GM12891 (cell line): ENCODE data around the gene NRXN2.

Experiments used
- DNase-seq: peaks from one replicate; pipeline ENCODE4 v3.0.0; 2011; ENCODE audit warnings: low spot score; ENCODE audit not compliant: insufficient read length
- FAIRE-seq: peaks from 2 replicates; lab custom pipeline; 2011; peaks lifted over from hg19 to GRCh38; lab: Jason Lieb, UNC
- PAX5 ChIP-seq: IDR thresholded peaks from 2 replicates; pipeline ENCODE4 v1.6.1; 2011; ENCODE audit warnings: low read length, moderate library complexity, mild to moderate bottlenecking; ENCODE audit not compliant: insufficient read depth, severe bottlenecking
- POLR2A ChIP-seq: IDR thresholded peaks from 2 replicates; pipeline ENCODE4 v1.6.1; 2011; ENCODE audit warnings: low read depth, low read length, control low read depth
- POLR2AphosphoS5 ChIP-seq: IDR thresholded peaks from 2 replicates; pipeline ENCODE4 v1.6.1; 2011; ENCODE audit warnings: low read depth, low read length, control low read depth
- POU2F2 ChIP-seq: IDR thresholded peaks from 2 replicates; pipeline ENCODE4 v1.6.1; 2011; ENCODE audit warnings: low read depth, mild to moderate bottlenecking, control low read depth, low read length, moderate library complexity
- SPI1 ChIP-seq: IDR thresholded peaks from 2 replicates; pipeline ENCODE4 v1.6.1; 2011; ENCODE audit warnings: low read depth, low read length, control low read depth
- TAF1 ChIP-seq: IDR thresholded peaks from 2 replicates; pipeline ENCODE4 v1.6.1; 2011; ENCODE audit warnings: low read depth, low read length, control low read depth

The NRXN2 gene

DNA sequence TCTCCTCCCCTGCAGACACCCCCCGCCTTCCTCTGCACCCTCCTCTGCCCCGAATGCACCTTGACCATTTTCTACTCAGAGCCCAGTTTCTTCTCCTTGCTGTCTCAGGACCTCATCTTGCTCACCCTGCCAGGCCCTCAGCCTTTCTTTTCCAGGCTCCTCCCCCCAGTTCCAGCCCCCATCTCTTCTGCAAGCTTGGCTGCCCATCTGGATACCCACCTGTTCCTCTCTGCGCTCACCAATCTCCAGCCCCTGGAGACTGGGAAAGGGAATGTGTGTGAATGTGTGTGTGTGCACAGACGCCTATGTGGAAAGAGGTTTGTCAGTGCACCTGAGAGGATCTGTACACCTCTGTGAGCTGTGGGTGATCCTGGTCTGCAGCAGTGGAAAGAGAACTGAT is 95.6 kb downstream of the NRXN2 start:
- TF ChIP-seq POLR2AphosphoS5: no peak
- TF ChIP-seq TAF1: no peak
- TF ChIP-seq SPI1: no peak
- no peak for TF ChIP-seq PAX5
- TF ChIP-seq POLR2A: no peak
- no peak for TF ChIP-seq POU2F2
- FAIRE-seq (no peak), DNase-seq (no peak)

DNA sequence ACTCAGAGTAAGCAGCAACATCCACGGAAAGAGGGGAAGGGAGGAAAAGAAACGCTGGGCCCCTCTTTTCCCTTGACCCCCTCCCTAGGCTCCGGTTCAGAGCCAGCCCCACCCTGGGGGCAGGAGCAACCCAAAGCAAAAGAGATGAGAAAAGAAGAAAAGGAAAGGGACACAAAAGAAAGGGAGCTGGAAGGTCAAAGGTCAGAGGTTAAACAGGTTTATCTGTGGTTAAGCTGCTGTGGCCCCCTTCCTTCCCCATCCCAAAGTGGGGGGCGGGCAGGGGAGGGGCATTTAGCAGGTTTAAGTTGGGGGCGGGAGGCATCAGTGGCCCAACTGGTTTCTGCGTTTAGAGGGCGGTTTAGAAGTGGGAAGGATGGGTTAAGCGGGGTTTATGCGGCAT is 96.4 kb downstream of the NRXN2 start:
- no peak for TF ChIP-seq TAF1
- no peak for TF ChIP-seq POLR2A
- TF ChIP-seq POU2F2: no peak
- TF ChIP-seq SPI1: no peak
- no peak for DNase-seq
- no peak for FAIRE-seq

DNA sequence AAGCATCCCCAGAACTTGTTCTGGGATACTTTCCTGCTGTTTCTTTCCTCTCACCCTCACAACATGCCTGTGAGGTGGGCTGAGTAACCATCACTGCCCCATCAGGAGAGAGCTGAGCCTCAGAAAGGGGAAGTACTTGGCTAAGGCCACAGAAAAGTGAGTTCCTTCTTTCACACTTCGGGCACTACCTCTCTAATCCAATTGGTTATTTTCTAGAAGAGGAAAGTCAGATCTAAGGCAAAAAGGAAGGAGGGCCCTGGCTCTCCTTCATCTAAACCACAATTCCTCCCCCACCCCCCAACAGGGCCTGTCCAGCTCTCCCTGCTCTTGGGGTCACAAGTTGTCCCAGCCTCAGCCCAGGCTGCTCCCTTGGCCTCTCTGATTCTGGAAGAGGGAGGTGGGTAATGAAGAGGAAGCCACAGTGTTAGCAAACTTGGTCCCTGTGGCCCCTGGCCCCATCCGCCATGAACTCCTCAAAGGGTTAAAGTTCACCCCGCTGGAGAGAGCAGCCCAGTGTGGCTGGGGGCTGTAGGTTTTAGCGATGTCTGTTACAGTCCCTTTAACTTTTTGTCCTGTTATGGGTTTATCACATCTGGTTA is 98.0 kb downstream of the NRXN2 start:
- DNase-seq: no peak
- FAIRE-seq: no peak
- TF ChIP-seq POU2F2: no peak
- TF ChIP-seq SPI1: peak; percentile 66
- no peak for TF ChIP-seq TAF1
- no peak for TF ChIP-seq POLR2AphosphoS5
- no peak for TF ChIP-seq PAX5
- no peak for TF ChIP-seq POLR2A

DNA sequence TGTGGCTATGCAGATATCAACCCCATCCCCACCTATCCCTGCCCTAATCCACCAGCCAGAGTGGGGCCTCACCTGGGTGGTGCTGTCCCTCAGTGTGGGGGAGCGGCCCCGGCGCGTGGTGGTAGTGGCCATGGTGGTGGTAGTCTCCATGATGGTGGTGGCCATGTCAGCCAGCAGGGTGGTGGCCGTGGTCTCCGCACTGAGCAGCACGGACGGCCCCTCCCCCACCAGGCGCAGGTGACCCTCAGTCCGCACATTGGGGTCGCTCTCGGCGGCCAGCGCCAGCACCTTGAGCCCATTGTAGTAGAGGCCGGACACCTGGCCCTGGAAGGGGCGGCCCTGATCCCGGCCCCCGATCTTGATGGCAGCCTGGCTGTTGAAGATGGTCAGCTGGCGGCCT is 100.3 kb downstream of the NRXN2 start:
- DNase-seq: no peak
- no peak for TF ChIP-seq POU2F2
- FAIRE-seq: no peak

DNA sequence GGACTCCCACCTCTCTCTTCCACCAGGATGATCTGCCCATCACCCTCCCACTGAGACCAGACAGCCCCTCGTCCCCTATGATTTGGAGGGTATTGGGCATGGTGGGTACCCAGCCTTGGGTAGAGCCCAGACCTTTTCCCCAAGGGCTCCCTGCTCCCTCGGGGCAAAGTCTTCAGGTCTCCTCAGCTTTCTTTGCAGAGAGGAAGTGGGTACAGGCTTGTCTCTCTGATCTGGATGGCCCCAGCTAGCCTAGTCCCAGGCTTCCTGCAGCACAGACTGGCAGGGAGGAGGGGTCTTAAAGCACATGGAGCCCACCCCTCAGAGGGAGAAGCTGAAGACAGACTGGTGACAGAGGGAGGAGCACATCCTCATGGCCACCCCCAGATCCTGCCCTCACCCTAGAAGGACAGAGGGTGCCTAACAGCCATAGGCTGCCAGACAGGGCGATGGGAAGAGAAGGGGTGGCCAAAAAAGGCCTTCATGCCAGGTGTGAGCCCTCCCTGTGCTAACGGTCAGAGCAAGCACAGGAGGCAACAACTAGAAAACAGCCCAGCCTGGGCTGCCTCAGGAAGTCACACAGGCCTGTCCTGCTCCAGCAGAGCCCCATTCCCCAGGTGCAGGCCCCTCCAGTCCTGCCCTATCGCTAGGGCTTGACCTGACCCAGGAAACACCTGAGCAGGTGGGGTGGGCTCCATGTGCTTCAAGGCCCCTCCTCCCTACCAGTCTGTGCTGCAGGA is 101.5 kb downstream of the NRXN2 start:
- FAIRE-seq (no peak), DNase-seq (no peak)
- TF ChIP-seq PAX5 (no peak), POLR2AphosphoS5 (no peak), POLR2A (no peak), POU2F2 (no peak), SPI1 (peak; percentile 42)

DNA sequence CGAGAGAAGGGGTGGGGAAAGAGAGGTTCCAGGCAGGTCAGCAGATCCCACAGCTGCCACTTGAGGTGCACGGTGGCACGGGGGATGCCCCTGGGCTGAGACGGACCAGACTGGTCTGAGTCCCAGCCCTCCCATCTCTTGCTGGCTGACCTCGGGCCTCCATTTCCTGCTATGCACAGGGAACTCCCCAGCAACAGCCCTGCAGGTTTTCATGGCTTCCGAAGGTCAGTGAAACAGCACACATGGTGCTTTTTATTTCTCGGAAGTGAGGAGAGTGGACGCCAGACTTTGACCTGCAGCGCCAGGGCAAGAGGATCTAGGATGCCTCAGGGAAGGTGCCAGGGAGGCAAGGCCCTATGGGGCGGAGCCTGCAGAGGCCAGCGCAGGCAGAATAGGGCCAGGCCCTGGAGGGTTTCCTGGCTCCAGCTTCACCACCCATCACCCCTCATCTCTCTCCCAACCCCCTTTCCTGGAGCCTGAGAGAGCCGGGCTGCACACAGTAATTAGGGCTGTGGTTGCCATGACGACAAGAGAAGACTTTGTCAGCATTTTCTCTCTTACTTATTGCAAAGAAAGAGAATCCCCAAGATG is 102.5 kb downstream of the NRXN2 start:
- no peak for FAIRE-seq
- no peak for TF ChIP-seq POU2F2
- TF ChIP-seq SPI1: no peak
- DNase-seq: no peak

DNA sequence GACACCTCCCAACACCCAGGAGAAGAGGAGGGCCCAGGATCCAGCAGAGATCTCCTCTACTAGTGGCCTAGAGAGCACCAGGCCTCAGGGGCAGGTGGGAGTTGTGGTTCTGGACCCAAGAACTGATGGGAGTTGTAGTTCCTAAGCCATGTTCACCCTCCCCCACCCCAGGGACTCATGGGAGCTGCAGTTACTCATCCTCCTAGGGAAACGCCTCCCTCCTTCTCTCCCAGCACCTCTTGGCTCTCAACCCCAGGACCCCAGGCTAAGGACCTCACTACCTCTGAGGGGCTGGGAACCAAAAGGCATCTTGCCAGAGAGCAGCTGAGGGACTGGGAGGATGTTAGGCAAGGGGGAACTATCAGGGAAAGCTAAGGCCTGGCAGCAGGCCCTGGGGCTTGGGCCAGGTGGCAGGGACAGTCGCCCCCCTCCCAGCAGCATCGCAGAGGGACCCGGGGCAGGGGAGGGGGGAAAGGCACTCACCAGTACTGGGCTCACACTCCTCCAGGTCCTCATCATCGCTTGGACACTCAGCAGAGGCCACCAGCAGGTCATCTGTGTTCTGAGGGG is 103.1 kb downstream of the NRXN2 start:
- DNase-seq (no peak), FAIRE-seq (no peak)
- TF ChIP-seq SPI1: no peak
- no peak for TF ChIP-seq POLR2A
- no peak for TF ChIP-seq POU2F2
- no peak for TF ChIP-seq PAX5
- no peak for TF ChIP-seq POLR2AphosphoS5
- TF ChIP-seq TAF1: no peak

DNA sequence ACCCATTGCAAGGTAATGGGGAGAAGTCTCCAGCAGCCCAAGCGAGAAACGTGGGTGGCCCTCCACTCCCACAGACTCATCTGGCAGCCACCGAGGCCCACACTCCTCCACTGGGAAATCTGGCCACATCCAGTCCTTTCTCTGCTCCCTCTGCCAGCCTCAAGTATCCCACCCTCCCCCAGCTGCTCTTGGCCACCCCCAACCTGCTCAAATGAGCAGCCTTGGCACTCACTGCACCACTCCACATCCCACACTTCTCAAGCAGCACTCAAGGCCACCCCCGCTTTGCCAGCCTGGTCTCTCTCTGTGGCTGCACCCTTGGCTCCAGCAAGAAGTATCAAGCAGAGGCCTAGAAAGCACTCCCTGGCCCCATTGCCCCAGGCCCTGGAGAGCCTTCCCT is 103.8 kb downstream of the NRXN2 start:
- DNase-seq (no peak), FAIRE-seq (no peak)
- TF ChIP-seq TAF1: no peak
- TF ChIP-seq SPI1: no peak
- TF ChIP-seq POLR2AphosphoS5: no peak
- no peak for TF ChIP-seq POU2F2
- TF ChIP-seq PAX5: no peak
- no peak for TF ChIP-seq POLR2A

DNA sequence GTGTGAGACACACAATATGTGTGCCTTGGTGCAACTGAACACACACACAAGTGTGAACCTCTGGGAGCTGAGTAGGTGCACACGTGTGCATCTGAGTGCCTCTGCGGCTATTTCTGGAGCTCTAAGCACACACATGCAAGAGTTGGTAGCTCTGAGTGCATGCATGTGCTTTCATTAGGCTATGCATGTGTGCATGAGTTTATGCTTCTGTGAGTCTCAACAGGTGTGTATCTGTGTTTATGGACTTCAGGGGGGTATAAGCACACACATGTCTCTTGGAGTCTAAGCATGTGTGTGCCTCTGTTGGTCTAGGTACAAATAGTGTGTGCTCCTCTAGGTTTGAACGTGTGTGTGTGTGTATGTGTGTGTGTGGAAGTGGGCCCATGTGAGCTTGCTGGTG is 106.2 kb downstream of the NRXN2 start:
- TF ChIP-seq TAF1 (no peak), PAX5 (no peak), POU2F2 (no peak)
- no peak for DNase-seq
- no peak for FAIRE-seq

DNA sequence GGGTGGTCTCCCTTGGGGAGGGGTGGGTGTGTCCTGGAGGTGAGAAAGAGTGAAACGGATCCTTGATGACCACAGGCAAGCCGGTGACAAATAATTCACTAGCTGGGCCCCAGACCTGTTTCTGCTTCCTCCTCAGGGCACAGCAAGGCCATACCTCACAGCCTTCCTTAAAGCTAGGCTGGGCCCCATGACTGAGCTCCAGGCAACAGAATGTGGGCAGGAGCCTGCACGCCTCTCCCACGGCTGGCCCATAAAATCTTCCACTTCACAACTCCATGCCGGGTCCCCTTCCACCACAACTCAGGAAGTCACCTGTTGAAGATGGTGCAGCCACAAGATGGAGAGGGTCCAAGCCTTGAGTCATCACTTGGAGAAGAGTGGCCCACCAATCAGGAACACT is 108.1 kb downstream of the NRXN2 start:
- FAIRE-seq: no peak
- DNase-seq: no peak
- TF ChIP-seq POLR2AphosphoS5 (no peak), PAX5 (no peak)

DNA sequence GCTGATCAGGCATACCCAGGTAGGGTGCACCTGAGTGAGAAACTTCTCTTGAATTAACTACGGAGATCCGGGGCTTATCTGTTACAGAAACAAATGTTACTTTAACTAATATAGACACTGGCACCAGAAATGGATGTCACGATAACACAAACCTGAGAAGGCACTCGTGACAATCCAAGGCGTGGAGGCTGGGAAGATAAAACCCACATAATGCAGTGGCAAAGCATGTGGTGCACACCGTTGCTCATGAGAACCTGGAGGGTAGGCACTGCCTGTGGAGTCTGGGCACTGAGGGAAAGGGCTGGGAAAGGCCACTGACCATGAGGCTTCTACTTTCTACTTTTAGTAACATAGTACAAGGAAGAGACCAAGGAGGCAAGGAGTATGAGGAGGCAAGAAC is 109.3 kb downstream of the NRXN2 start:
- no peak for DNase-seq
- TF ChIP-seq PAX5: no peak
- no peak for TF ChIP-seq POLR2A
- no peak for TF ChIP-seq POU2F2
- no peak for TF ChIP-seq SPI1
- no peak for TF ChIP-seq POLR2AphosphoS5
- no peak for TF ChIP-seq TAF1
- no peak for FAIRE-seq
